ENCODE results near the gene COPE. TPM values are rescaled to one million over a fixed set of nuclear protein-coding genes. Genes with fewer than 3 reads are reported as not detected.

Gene COPE
- total RNA-seq, 1 donor: 179 TPM

GRCh38 chr19:18951721-18952281 is 32.6 kb upstream of the COPE start:
- Histone ChIP-seq H3K4me1 (ENCODE audit: insufficient read depth, low read length) (peaks cover 6% of the 10 kb centered on the region), H3K27ac (ENCODE audit: low read depth, low read length) (no peak overlapping the region), H3K36me3 (ENCODE audit: insufficient read depth, low read length) (no peaks in the 10 kb centered on the region), H3K9me3 (ENCODE audit: low read depth, low read length) (no peaks in the 10 kb centered on the region), H3K4me2 (ENCODE audit: insufficient read depth, low read length) (no peak overlapping the region), H3K4me3 (ENCODE audit: insufficient read depth, low read length) (no peak overlapping the region), H2AFZ (ENCODE audit: low read length) (no peak overlapping the region), H3K79me2 (ENCODE audit: insufficient read depth, low read length) (no peaks in the 10 kb centered on the region), H3K27me3 (ENCODE audit: insufficient read depth, low read length) (no peaks in the 10 kb centered on the region), H4K20me1 (ENCODE audit: insufficient read depth, low read length) (peaks cover 3% of the 10 kb centered on the region)
- peak; percentile 92 for DNase-seq (ENCODE audit: insufficient read length, low spot score, missing footprints)
- no peak for TF ChIP-seq CTCF (IDR thresholded peaks at IDR 0.05; ENCODE audit: extremely low read depth, low read depth, low read length)

- Histone ChIP-seq H3K79me2 (ENCODE audit: insufficient read depth, low read length) (no peaks in the 10 kb centered on the region), H4K20me1 (ENCODE audit: insufficient read depth, low read length) (peaks cover 3% of the 10 kb centered on the region), H3K9me3 (ENCODE audit: low read depth, low read length) (no peaks in the 10 kb centered on the region), H3K4me3 (ENCODE audit: insufficient read depth, low read length) (no peak overlapping the region), H2AFZ (ENCODE audit: low read length) (no peak overlapping the region), H3K27me3 (ENCODE audit: insufficient read depth, low read length) (no peaks in the 10 kb centered on the region), H3K27ac (ENCODE audit: low read depth, low read length) (no peak overlapping the region), H3K36me3 (ENCODE audit: insufficient read depth, low read length) (peaks cover 4% of the 10 kb centered on the region), H3K4me1 (ENCODE audit: insufficient read depth, low read length) (peaks cover 6% of the 10 kb centered on the region), H3K4me2 (ENCODE audit: insufficient read depth, low read length) (no peak overlapping the region)
- no peak for DNase-seq (ENCODE audit: insufficient read length, low spot score, missing footprints)
- no peak for TF ChIP-seq CTCF (IDR thresholded peaks at IDR 0.05; ENCODE audit: extremely low read depth, low read depth, low read length)
These were observed 30.7 kb upstream of the COPE start for GRCh38 chr19:18949858-18950257.

- Histone ChIP-seq H2AFZ (ENCODE audit: low read length) (no peak overlapping the region), H3K27me3 (ENCODE audit: insufficient read depth, low read length) (no peaks in the 10 kb centered on the region)
- peak; percentile 71 for DNase-seq (ENCODE audit: insufficient read length, low spot score, missing footprints)
These were observed 29.8 kb upstream of the COPE start for GRCh38 chr19:18948976-18949356.

More at GRCh38 chr19:18948976-18949356, 29.8 kb upstream of the COPE start:
- Histone ChIP-seq H3K27ac (ENCODE audit: low read depth, low read length) (no peak overlapping the region), H3K4me1 (ENCODE audit: insufficient read depth, low read length) (peaks cover 6% of the 10 kb centered on the region), H3K4me3 (ENCODE audit: insufficient read depth, low read length) (no peak overlapping the region), H3K9me3 (ENCODE audit: low read depth, low read length) (no peaks in the 10 kb centered on the region), H3K36me3 (ENCODE audit: insufficient read depth, low read length) (peaks cover 4% of the 10 kb centered on the region), H3K79me2 (ENCODE audit: insufficient read depth, low read length) (no peaks in the 10 kb centered on the region), H4K20me1 (ENCODE audit: insufficient read depth, low read length) (peaks cover 3% of the 10 kb centered on the region), H3K4me2 (ENCODE audit: insufficient read depth, low read length) (no peak overlapping the region)
- TF ChIP-seq CTCF (IDR thresholded peaks at IDR 0.05; ENCODE audit: extremely low read depth, low read depth, low read length): no peak

Measured in osteoblast (primary cell).